ENCODE measurements around the gene ANKRD42. TPM values are rescaled to one million over a fixed set of nuclear protein-coding genes. Genes with fewer than 3 reads are reported as not detected.

Gene ANKRD42
- polyA plus RNA-seq, 3 donors = 4.3 to 6.2 (median 6.1) TPM

GRCh38 chr11:83219095-83219494 is 25.6 kb downstream of the ANKRD42 start:
- no peaks in the 10 kb centered on the region for H3K4me1 Mint-ChIP-seq
- Histone ChIP-seq H3K27ac (ENCODE audit: low read depth in 1 of 2, low read length in 2 of 2) (no peak overlapping the region), H3K4me2 (replicated peaks; ENCODE audit: extremely low read depth, low read length, poor library complexity, severe bottlenecking) (no peak overlapping the region), H3K4me3 (replicated peaks in 1 of 3; ENCODE audit: low read depth in 2 of 3, low read length in 3 of 3) (no peak overlapping the region), H4K20me1 (ENCODE audit: insufficient read depth, low read length) (no peaks in the 10 kb centered on the region), H3K9ac (ENCODE audit: insufficient read depth, low read length, poor library complexity, severe bottlenecking) (no peak overlapping the region), H3K27me3 (ENCODE audit: control insufficient read depth in 2 of 2, insufficient read depth in 2 of 2, low read length in 2 of 2) (no peaks in the 10 kb centered on the region), H3K9me3 (replicated peaks in 1 of 2; ENCODE audit: control insufficient read depth in 1 of 2, insufficient read depth in 1 of 2, low read length in 2 of 2) (no peaks in the 10 kb centered on the region), H3K36me3 (replicated peaks in 1 of 2; ENCODE audit: control insufficient read depth in 1 of 2, insufficient read depth in 2 of 2, low read length in 2 of 2) (peaks cover 0 to under 1% of the 10 kb centered on the region in 2 donors), H3K79me2 (ENCODE audit: insufficient read depth, low read length) (no peaks in the 10 kb centered on the region), H2AFZ (ENCODE audit: insufficient read depth, low read depth, low read length, poor library complexity, severe bottlenecking) (no peak overlapping the region), H3K4me1 (ENCODE audit: control insufficient read depth in 1 of 2, insufficient read depth in 2 of 2, low read length in 2 of 2) (no peaks in the 10 kb centered on the region)
- peaks cover 0 to 3% (median 0%) of the 10 kb centered on the region in 7 donors for H3K9me3 Mint-ChIP-seq
- H3K27ac Mint-ChIP-seq = no peak overlapping the region
- intact Hi-C loops (cut with micrococcal nuclease) = no loop called here
- no peak overlapping the region for H3K4me3 Mint-ChIP-seq
- peaks cover 0 to 1% (median 0%) of the 10 kb centered on the region in 3 donors for H3K27me3 Mint-ChIP-seq (ENCODE audit: low read depth in 3 of 3)
- no peak for TF ChIP-seq CTCF (IDR thresholded peaks at IDR 0.05)
- H3K36me3 Mint-ChIP-seq = peaks cover 4 to 6% of the 10 kb centered on the region in 2 donors
- no peak for DNase-seq
- 88% methylated on average over 5 of the region's 8 CpGs for WGBS (ENCODE audit: insufficient coverage)

GRCh38 chr11:83220260-83220659 is 26.7 kb downstream of the ANKRD42 start:
- no peaks in the 10 kb centered on the region for H3K27me3 ChIP-seq (ENCODE audit: control insufficient read depth in 2 of 2, insufficient read depth in 2 of 2, low read length in 2 of 2)
- no peak for DNase-seq
- no peak for TF ChIP-seq CTCF (IDR thresholded peaks at IDR 0.05)
- no peak overlapping the region for H3K4me2 ChIP-seq (replicated peaks; ENCODE audit: extremely low read depth, low read length, poor library complexity, severe bottlenecking)
- Mint-ChIP-seq H3K4me1 (no peaks in the 10 kb centered on the region), H3K27me3 (ENCODE audit: low read depth in 3 of 3) (peaks cover 0 to 1% (median 0%) of the 10 kb centered on the region in 3 donors), H3K4me3 (no peak overlapping the region), H3K9me3 (peaks cover 0 to 3% (median 0%) of the 10 kb centered on the region in 7 donors), H3K27ac (no peak overlapping the region), H3K36me3 (peaks cover 1 to 4% of the 10 kb centered on the region in 2 donors)
- H3K36me3 ChIP-seq (replicated peaks in 1 of 2; ENCODE audit: control insufficient read depth in 1 of 2, insufficient read depth in 2 of 2, low read length in 2 of 2) = no peaks in the 10 kb centered on the region
- no peaks in the 10 kb centered on the region for H3K4me1 ChIP-seq (ENCODE audit: control insufficient read depth in 1 of 2, insufficient read depth in 2 of 2, low read length in 2 of 2)
- no peaks in the 10 kb centered on the region for H3K9me3 ChIP-seq (replicated peaks in 1 of 2; ENCODE audit: control insufficient read depth in 1 of 2, insufficient read depth in 1 of 2, low read length in 2 of 2)
- intact Hi-C loops (cut with micrococcal nuclease) = no loop called here
- no peak overlapping the region for H2AFZ ChIP-seq (ENCODE audit: insufficient read depth, low read depth, low read length, poor library complexity, severe bottlenecking)
- no peaks in the 10 kb centered on the region for H3K79me2 ChIP-seq (ENCODE audit: insufficient read depth, low read length)
- 100% methylated on average over 3 of the region's 10 CpGs for WGBS (ENCODE audit: insufficient coverage)
- no peak overlapping the region for H3K27ac ChIP-seq (ENCODE audit: low read depth in 1 of 2, low read length in 2 of 2)
- no peaks in the 10 kb centered on the region for H4K20me1 ChIP-seq (ENCODE audit: insufficient read depth, low read length)
- no peak overlapping the region for H3K4me3 ChIP-seq (replicated peaks in 1 of 3; ENCODE audit: low read depth in 2 of 3, low read length in 3 of 3)
- H3K9ac ChIP-seq (ENCODE audit: insufficient read depth, low read length, poor library complexity, severe bottlenecking) = no peak overlapping the region

All from CD14-positive monocyte (primary cell).